HG02884 (cell line): ENCODE results near the gene CCDC57.
"Not testable (repeated sequence)": the region's sequence is repeated elsewhere in the genome, so short reads cannot be mapped to it uniquely, and the experiment has no call there.

Experiments used
- ATAC-seq: cut with Tn5 transposase; IDR thresholded peaks from one replicate; pipeline ENCODE4 v1.9.1; 2021; ENCODE audit warnings: mild to moderate bottlenecking, moderate library complexity; ENCODE audit not compliant: unreplicated experiment

CCDC57 gene

DNA sequence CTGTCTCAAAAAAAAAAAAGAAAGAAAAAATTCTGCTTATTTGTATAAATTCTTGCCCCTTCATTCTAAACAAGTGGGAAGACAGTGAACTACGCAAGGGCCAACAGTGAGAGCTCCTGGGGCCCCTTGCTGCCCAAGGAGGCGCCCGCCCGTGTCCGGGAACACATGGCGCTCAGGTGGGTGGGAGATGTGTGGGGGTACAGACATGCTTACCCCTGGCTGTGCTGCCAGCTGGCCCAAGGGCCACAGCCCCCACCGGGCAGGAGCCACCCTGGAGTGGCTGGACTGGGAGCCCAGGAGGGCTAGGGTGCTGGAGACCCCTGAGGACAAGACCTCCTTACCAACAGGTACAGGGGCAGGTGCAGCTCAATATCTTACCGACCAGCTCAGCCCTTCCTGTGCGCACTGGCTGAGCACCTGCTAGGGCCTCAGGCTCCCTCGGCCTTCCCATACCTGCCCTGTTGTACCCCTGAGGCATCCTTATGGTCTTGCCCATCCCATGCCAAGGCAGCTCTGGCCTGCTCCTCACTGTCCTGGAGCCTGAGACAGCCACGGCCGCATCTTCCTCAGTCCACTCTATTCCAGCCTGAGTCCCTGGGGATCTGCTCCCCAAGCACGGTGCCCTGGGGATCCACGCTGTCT, 56.2 kb downstream of the CCDC57 start:
- ATAC-seq: no peak

DNA sequence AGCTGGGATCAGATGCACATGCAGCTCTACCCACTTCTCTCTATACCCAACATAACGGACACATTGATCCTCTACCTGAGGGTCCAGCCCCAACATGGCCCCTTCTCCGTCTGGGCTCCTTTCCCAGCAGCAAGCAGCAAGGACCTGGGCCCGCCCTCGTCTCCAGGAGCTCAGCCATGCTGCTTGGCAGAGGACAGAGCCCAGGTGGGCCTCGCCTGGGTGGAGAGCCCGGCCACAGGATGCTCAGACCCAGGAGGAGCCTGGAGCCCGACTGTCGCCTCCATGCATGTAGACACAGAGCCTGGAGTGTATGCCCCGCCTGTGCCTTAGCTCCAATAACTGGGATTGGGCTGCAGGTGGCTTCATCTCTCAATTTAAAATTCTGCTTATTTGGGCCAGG, 57.0 kb downstream of the CCDC57 start:
- ATAC-seq: no peak

DNA sequence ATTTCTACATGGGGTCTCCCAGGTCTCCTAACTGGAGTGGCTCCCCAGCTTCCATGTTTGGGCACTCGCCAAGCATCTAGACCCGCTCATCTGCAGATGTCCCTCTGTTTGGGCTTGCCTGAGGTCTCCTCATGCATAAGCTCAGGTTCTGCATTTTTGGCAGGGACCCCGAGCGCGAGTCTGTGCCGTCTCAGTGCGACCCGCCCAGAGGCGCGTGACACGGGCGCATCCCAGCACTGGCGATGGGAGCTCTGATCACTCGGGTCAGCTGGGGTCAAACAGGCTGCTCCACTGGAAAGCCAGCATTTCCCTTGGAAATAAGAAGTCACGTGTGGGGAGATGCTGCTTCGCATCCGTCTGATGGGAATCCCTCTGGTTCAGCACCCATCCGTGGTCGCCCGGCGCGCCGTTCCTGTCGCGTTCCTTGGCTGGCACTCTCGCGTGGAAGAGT, 57.7 kb downstream of the CCDC57 start:
- ATAC-seq: no peak

DNA sequence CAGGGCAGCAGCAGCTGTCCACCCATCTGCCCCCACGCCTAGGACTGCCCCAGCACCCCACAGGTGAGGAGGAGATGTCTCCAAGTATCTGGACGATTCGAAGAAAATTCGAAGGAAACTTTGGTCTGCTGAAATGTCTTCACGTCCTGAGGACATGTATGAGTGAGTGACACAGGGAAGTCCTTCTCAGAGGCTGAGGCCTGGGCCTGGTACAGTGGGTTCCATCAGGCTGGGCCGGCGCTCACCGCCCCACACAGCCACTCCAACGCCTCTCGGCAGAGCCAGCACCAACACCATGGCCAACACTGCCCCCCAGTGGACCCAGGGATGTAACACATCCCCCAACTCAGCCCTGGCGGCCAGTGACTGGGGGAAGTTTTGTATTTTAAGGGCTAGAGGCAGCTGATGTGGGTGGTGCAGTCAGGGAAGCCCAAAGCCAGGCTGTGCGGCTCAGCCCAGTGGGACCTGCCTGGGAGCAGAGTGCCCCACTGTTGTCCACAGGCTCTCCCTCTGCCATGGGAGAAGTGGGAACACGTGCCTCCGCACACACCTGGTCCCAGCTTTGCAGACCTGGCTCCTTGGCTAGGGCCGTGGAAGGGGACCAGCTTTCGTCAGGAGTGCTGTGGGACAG, 58.8 kb downstream of the CCDC57 start:
- no peak for ATAC-seq

DNA sequence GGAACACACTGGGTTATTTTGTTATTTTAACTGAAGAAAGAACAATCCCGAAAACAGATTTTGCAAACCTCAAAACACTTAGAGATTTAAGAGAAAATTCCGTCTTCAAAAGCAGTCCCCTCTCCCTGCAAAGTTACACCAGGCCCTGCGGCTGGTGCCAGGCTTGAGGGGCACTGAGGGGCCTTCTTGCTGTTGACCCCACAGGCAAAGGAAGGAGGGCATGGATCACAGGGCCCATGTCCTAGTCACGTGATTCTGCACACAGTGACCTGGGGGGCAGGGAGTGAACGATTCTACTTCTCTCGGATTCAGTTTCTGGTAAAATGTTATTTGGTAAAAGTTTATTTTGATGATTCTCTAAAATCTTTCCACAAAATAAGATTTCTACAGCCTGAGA, 59.3 kb downstream of the CCDC57 start:
- no peak for ATAC-seq

DNA sequence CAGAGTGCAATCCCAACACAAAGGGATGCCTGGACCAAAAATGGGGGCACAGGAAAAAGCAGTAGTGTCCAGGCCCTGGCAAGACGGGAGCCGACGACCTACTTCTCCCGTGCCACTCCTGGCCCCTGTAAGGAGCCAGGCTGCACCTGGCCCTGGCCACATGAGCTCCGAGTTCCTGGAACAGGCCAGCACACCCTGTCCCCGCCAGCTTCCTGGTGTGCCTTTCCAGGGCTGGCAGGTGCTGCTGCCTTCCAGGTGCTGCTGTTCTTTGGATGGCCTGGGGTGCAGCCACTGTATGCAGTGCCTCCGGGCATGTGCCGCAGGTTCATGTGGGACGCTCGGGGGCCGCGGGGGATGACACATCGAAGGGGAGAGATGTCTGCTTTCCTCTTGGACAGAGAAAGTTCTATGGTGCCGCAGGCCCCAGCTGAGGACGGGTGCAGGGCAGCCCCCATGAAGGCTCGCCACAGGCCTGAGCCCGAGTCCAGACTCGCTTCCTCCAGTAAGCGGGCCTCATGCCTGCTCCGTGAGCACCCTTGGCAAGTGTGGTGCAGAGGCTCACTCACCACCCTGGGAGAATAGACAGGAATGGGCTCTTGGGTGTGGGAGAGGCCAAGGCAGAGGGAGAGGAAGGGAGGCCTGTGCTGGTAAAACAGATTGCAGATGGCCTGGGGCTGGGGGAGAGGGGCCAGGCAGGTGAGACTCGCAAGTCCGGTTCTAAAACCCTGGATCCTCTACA, 59.9 kb downstream of the CCDC57 start:
- no peak for ATAC-seq

DNA sequence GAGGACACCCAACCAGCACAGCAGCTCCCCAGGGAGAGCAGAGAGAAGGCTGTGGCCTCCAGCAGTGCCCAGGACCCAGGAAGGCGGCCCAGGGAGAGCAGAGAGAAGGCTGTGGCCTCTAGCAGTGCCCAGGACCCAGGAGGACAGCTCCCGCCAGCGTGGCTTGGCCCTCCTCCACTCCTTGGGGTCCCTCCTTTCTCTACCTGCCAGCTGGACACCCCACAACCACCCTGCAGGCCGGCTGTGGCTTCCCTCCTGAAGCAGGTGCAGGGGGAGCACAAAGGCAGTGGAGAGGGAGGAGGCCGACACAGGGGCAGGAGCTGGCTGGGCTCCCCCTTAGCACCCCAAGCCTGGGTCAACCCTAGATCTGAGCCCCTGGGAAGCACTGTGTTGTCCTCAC, 60.5 kb downstream of the CCDC57 start:
- ATAC-seq: no peak

DNA sequence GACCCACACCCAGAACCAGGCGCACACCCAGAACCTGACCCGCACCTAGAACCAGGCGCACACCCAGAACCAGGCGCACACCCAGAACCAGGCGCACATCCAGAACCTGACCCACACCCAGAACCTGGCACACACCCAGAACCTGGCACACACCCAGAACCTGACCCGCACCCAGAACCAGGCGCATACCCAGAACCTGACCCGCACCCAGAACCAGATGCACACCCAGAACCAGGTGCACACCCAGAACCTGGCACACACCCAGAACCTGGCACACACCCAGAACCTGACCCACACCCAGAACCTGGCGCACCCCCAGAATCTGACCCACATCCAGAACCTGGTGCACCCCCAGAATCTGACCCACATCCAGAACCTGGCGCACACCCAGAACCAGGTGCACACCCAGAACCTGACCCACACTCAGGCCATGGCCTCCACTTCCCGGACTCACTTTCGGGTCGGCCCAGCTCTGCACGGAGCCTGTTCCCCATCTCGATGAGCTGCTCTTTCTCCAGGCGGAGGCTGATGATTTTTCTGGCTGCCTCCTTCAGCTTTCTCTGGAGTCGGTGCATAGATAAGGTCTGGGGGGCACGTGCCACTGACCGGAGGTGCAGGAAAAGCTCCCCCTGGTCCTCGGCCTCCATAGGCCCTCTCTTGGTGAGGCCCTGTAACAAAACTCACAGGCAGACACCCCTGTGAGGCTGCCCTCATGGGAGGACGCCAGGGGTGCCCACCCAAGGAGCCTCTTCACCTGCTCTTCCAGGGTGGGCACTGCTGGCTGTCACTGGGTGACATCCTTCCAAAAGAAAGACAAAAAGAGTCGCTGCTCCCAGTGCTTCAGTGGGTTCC, 61.3 kb downstream of the CCDC57 start:
- ATAC-seq: no peak

DNA sequence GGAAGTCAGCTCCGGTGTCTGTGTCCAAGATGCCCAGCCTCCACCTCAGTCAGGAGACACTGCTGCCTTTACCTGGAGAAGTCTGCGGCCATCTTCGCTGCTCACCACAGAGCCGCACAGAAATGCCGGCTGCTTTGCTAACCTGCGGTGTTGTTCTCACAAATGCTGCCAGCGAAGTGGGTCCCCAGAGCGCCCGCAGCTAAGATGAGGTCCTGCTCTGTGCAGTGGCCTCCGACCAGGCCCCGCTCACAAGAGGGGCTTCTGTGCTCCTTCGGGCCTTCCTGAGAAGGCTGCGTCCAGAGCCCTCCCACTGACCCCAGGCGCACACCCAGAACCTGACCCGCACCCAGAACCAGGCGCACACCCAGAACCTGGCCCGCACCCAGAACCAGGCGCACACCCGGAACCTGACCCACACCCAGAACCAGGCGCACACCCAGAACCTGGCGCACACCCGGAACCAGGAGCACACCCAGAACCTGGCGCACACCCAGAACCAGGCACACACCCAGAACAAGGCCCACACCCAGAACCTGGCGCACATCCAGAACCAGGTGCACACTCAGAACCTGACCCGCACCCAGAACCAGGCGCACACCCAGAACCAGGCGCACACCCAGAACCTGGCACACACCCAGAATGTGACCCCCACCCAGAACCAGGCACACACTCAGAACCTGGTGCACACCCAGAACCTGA, 63.1 kb downstream of the CCDC57 start:
- ATAC-seq: no peak

DNA sequence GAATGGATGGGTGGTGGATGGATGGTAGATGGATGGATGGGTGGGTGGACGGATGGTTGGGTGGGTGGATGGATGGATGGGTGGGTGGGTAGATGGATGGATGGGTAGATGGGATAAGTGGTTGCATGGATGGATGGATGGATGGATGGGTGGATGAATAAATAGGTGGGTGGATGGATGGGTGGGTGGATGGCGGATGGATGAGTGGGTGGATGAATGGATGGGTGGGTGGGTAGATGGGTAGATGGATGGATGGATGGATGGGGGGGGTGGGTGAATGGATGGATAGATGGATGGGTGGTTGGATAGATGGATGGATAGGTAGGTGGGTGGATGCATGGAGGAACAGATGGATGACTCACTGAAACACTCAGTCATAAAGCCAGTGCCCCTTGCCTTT, 63.6 kb downstream of the CCDC57 start:
- no peak for ATAC-seq

DNA sequence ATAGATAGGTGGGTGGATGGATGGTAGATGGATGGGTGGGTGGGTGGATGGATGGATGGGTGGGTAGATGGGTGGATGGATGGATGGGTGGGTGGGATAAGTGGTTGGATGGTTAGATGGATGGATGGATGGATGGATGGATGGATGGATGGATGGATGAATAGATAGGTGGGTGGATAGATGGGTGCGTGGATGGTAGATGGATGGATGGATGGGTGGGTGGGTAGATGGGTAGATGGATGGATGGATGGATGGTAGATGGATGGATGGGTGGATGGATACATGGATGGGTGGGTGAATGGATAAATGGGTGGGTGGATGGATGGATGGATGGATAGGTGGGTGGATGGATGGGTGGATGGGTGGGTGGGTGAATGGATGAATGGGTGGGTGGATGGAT, 64.6 kb downstream of the CCDC57 start:
- ATAC-seq: no peak

DNA sequence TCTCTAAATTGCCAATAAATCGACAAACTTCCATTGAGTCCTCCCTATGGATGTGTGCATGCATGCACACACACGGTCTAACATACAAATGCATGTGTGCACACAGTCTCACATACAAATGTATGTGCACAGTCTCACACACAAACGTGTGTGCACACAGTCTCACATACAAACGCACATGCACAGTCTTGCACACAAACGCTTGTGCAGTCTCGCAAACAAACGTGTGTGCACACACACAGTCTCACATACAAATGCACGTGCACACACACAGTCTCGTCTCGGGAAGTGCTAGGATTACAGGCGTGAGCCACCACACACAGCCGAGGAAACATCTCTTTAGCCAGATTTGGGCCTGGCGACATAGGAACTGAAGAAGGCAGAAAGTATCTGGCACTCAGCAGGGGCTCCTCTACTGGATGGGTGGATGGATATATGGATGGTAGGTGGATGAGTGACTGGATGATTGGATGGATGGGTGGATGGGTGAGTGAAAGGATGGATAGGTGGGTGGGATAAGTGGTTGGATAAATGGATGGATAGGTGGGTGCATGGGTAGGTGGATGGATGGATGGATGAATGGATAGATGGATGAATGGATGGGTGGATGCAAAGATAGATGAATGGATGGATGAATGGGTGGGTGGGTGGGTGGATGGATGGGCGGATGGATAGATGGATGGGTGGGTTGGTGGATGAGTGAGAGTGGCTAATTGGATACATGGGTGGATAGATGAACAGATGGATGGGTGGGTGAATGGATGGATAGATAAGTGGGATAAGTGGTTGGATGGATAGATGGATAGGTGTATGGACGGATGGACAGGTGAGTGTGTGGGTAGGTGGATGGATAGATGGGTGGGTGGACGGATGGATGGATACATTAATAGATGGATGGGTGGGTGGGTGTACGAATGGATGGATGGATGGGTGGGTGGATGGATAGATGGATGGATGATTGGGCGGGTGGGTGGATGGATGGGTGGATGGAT, 65.7 kb downstream of the CCDC57 start:
- no peak for ATAC-seq

DNA sequence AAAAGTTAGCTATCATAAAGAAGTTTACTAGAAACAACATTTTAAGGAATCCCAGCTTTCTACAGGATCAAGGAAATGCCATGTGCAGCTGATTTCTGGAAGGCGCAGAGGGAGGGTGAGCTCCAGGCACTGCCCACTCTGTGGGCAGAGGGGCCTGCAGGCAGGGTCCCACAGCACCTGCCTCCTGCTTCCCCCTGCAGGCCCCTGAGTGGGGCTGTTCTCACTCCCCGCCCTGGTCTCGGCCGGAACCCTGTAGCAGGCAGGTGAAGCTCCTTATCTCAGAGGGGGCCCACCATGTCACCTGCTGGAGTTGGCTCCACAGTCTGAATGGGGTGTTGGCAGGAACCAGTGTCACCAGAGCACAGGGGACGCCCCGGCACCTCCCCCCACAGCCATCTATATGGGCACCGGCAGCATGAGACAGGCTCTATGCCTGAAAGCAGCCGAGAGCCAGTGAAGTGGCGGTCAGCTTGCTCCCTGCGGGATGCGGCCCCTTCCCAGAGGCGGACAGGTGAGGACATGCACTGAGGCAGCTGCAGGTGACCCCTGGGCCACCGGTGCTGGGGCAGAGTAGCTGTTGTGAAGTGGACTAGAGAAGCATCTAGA, 67.0 kb downstream of the CCDC57 start:
- ATAC-seq: no peak

DNA sequence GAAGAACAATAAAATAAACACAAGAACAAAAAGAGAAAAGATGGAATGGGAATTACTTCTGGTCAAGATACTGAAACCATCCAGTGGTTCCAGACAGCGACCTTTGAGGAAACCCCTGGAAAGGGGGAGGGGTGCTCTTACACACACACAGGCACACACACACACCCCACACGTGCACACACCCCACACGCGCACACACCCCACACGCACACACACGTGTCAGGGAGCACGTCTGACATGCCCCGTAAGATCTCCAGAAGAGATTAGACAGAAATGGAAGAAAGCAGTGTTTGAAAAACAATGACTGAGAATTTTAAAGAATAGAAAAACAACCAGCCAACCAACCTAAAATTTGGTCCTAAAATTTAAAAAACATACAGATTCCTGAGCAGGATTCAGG, 69.3 kb downstream of the CCDC57 start:
- no peak for ATAC-seq

DNA sequence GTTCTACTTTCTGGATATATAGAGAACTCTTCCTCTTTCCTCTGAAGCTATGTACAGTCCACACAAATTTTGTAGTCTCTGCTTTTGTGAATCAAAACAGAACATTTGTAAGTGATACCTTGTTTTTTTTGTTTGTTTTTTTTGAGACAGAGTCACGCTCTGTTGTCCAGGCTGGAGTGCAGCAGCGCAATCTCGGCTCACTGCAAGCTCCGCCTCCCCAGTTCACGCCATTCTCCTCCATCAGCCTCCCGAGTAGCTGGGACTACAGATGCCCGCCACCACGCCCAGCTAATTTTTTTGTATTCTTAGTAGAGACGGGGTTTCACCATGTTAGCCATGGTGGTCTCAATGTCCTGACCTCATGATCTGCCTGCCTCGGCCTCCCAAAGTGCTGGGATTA, 72.7 kb downstream of the CCDC57 start:
- ATAC-seq: not testable (repeated sequence)

DNA sequence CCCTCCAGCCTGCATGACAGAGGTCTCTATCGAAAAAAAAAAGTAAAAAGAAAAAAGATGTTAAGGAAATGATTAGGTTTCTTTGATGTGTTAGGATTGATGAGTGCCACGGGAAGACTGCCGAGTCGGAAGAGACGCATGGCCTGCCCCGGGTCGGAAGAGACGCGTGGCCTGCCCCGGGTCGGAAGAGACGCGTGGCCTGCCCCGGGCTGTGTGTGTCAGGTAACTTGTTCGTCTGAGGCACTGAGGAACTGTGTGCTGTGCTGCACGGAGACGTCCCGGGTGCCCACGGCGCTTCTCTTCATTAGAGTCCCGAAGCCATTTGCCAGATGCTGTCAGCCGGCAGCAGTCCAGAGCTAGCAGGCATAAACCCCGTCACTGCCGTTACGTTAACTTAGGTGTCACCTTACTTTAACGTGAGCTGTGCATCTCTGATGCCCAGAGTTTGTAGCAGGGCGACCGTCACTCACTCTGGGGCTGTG, 74.1 kb downstream of the CCDC57 start:
- no peak for ATAC-seq

DNA sequence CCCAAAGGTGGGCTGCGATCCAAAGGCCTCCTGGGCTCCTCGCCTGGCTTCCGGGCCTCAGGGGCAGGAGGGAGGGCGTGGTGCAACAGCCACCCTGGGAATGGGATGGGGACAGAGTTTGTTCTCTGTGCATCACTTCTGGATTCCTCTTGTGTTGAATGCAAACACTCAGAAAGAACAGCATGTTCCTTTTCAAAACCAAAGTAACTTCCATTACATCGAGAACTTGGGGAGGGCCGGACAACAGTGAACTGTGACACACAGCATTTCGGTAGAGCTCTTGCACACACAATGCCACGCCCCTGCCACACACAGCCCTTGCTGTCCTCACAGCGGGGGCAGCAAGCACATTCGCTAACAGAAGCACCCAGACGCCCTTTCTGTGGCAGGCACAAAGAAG, 78.5 kb downstream of the CCDC57 start:
- ATAC-seq: no peak

DNA sequence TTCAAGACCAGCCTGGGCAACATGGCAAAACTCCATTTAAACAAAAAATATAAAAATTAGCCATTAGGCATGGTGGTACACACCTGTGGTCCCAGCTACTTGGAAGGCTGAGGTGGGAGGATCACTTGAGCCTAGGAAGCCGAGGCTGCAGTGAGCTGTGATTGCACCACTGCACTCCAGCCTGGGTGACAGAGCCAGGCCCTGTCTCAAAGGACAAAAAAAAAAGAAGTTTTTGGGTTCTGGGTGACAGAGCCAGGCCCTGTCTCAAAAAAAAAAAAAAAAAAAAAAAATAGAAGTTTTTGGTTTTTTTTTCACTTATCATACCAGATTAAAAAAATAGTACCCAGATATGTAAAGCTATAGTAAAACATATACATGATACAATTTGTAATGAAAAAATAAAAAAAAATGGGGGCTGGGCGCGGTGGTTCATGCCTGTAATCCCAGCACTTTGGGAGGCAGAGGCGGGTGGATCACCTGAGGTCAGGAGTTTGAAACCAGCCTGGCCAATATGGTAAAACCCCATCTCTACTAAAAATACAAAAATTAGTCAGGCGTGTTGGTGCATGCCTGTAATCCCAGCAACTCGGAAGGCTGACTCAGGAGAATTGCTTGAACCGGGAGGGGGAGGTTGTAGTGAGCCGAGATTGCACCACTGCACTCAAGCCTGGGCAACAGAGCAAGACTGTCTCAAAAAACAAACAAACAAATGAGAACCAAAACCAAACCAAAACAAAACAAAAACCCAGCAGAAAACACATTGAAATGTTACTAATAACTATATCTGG, 79.3 kb downstream of the CCDC57 start:
- ATAC-seq: not testable (repeated sequence)
